ENCODE measurements around the gene PRELID1. TPM values are rescaled to one million over a fixed set of nuclear protein-coding genes. Genes with fewer than 3 reads are reported as not detected.
"Not testable (repeated sequence)": the region's sequence is repeated elsewhere in the genome, so short reads cannot be mapped to it uniquely, and the experiment has no call there.

Gene PRELID1
- total RNA-seq, 1 experiment from 2014 or later = 201 TPM

- no peak for TF ChIP-seq CTCF (IDR thresholded peaks at IDR 0.05; ENCODE audit: insufficient read depth in 1 of 2, low read depth in 1 of 2, low read length in 1 of 2, severe bottlenecking in 1 of 2, unreplicated experiment in 1 of 2)
- intact Hi-C loops (cut with micrococcal nuclease; ENCODE audit: unreplicated experiment) = no loop called here
- ChIA-PET CTCF (interaction anchor here (0.6 kb wide), 1 partner anchor 192 kb away, joined by 3 read pairs; no protein-coding TSS in a partner anchor), POLR2A (no interaction called here)
- DNase-seq = peak in 1 of 2 experiments; percentile 72
- H3K4me3 Mint-ChIP-seq (ENCODE audit: unreplicated experiment) = peak overlapping the region; percentile 94
- H3K9me3 Mint-ChIP-seq (ENCODE audit: unreplicated experiment) = no peaks in the 10 kb centered on the region
- no peaks in the 10 kb centered on the region for H3K27me3 Mint-ChIP-seq (ENCODE audit: insufficient read depth, unreplicated experiment)
- peak overlapping the region; percentile 94 for H3K27ac Mint-ChIP-seq (ENCODE audit: unreplicated experiment)
- H3K27me3 ChIP-seq (replicated peaks; ENCODE audit: control insufficient read depth, insufficient read depth, low read length) = no peaks in the 10 kb centered on the region
- H3K36me3 ChIP-seq (ENCODE audit: control insufficient read depth, insufficient read depth, low read length) = peaks cover 8% of the 10 kb centered on the region
- peak overlapping the region; percentile 89 for H3K4me3 ChIP-seq (ENCODE audit: low read depth, low read length)
- peaks cover 74% of the 10 kb centered on the region for H3K36me3 Mint-ChIP-seq (ENCODE audit: insufficient read depth, unreplicated experiment)
- peaks cover 25% of the 10 kb centered on the region for H3K4me1 Mint-ChIP-seq (ENCODE audit: low read depth, unreplicated experiment)
- H3K4me1 ChIP-seq = peaks cover 29% of the 10 kb centered on the region
- no TSS peak for BruUV-seq (replicated peaks)
- H3K9me3 ChIP-seq = no peaks in the 10 kb centered on the region
Measured at GRCh38 chr5:177304392-177305119, 957 bp downstream of the PRELID1 start.

- Histone ChIP-seq H3K4me1 (peaks cover 28% of the 10 kb centered on the region), H3K36me3 (ENCODE audit: control insufficient read depth, insufficient read depth, low read length) (peaks cover 11% of the 10 kb centered on the region)
- POLR2A ChIA-PET; H3K27me3 Mint-ChIP-seq (ENCODE audit: insufficient read depth, unreplicated experiment); H3K9me3 ChIP-seq; H3K9me3 Mint-ChIP-seq (ENCODE audit: unreplicated experiment); H3K4me3 Mint-ChIP-seq (ENCODE audit: unreplicated experiment); H3K27me3 ChIP-seq (replicated peaks; ENCODE audit: control insufficient read depth, insufficient read depth, low read length); DNase-seq; BruUV-seq (replicated peaks); CTCF ChIA-PET; intact Hi-C loops (cut with micrococcal nuclease; ENCODE audit: unreplicated experiment); H3K4me3 ChIP-seq (ENCODE audit: low read depth, low read length); H3K27ac Mint-ChIP-seq (ENCODE audit: unreplicated experiment): not testable (repeated sequence)
- Mint-ChIP-seq H3K4me1 (ENCODE audit: low read depth, unreplicated experiment) (peaks cover 24% of the 10 kb centered on the region), H3K36me3 (ENCODE audit: insufficient read depth, unreplicated experiment) (peaks cover 72% of the 10 kb centered on the region)
Measured at GRCh38 chr5:177306103-177306640, 2.6 kb downstream of the PRELID1 start.

- Histone ChIP-seq H3K27me3 (replicated peaks; ENCODE audit: control insufficient read depth, insufficient read depth, low read length) (no peaks in the 10 kb centered on the region), H3K4me1 (peaks cover 22% of the 10 kb centered on the region), H3K9me3 (no peaks in the 10 kb centered on the region), H3K36me3 (ENCODE audit: control insufficient read depth, insufficient read depth, low read length) (peaks cover 9% of the 10 kb centered on the region), H3K4me3 (ENCODE audit: low read depth, low read length) (no peak overlapping the region)
- Mint-ChIP-seq H3K36me3 (ENCODE audit: insufficient read depth, unreplicated experiment) (peaks cover 73% of the 10 kb centered on the region), H3K27me3 (ENCODE audit: insufficient read depth, unreplicated experiment) (no peaks in the 10 kb centered on the region), H3K27ac (ENCODE audit: unreplicated experiment) (no peak overlapping the region), H3K4me1 (ENCODE audit: low read depth, unreplicated experiment) (peaks cover 20% of the 10 kb centered on the region), H3K9me3 (ENCODE audit: unreplicated experiment) (no peaks in the 10 kb centered on the region), H3K4me3 (ENCODE audit: unreplicated experiment) (no peak overlapping the region)
- intact Hi-C loops (cut with micrococcal nuclease; ENCODE audit: unreplicated experiment) = no loop called here
- POLR2A ChIA-PET = no interaction called here
- BruUV-seq (replicated peaks) = no TSS peak
- CTCF ChIA-PET = interaction anchor here (0.6 to 3.7 kb wide), 2 partner anchors 96 to 191 kb away, joined by 3 to 33 read pairs; no protein-coding TSS in a partner anchor
- DNase-seq = no peak
- TF ChIP-seq CTCF (IDR thresholded peaks at IDR 0.05; ENCODE audit: insufficient read depth in 1 of 2, low read depth in 1 of 2, low read length in 1 of 2, severe bottlenecking in 1 of 2, unreplicated experiment in 1 of 2) = no peak
Measured at GRCh38 chr5:177306674-177307543, 3.3 kb downstream of the PRELID1 start.

All from Caco-2 (cell line).